GM19395 (cell line): ENCODE results near the gene P2RY14.

Source experiments
- ATAC-seq: cut with Tn5 transposase; IDR thresholded peaks from one replicate; pipeline ENCODE4 v1.9.1; 2021; ENCODE audit warnings: mild to moderate bottlenecking, moderate library complexity; ENCODE audit not compliant: unreplicated experiment

P2RY14 gene

DNA sequence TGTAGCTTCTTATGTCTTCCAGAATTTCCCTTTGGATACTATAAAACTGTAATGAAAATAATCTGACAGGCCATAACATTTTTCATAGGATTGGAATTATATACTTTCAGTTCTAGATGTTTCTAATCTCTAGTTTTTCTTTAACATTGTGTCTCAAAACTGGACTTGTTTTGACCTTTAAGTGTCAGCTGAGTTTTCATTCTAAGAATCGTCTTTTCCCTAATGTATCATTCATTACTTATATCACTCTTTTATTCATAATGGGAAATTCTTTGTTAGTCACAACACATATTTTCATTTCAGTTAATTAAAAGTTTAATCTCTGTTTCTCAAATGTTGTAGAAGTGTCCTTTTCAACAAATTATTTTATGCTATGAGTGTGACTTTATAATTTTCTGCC lies 87.2 kb downstream of the P2RY14 start:
- no peak for ATAC-seq

GRCh38 chr3:151183265-151183671 lies 95.1 kb downstream of the P2RY14 start:
- ATAC-seq, result no peak

DNA sequence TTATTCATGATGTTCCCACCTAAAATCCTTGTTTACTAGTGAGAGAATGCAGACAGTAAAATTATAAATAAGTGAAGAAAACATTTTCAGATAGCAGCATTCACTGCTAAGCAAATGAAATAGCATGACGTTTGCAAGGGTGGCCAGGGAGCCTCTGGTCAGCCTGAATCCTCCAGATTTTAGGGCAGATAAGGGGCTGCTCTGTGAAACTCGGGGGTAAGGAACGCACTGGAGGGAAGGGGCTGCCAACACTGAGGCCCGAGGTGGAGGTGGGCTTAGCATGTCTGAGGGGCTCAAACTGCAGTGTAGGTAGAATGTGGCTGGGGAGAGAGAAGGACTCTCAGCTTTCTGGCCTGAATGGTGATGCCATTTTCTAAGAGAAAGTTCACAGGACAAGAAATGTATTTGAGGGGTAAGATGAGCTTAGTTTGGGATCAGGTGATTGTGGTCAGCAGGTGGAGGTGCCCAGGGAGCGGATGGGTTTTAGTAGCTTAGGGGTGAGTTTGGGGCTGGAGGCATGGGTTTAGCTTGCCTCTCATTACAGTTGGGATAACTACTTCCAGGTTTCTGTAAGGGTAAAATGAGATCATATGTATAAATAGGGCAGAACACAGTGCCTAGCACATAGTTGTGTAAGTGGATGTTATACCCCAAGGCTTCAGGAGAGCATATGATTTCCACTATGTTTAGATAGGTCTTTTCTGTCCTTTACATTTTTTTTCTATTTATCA lies 95.8 kb downstream of the P2RY14 start:
- no peak for ATAC-seq

DNA sequence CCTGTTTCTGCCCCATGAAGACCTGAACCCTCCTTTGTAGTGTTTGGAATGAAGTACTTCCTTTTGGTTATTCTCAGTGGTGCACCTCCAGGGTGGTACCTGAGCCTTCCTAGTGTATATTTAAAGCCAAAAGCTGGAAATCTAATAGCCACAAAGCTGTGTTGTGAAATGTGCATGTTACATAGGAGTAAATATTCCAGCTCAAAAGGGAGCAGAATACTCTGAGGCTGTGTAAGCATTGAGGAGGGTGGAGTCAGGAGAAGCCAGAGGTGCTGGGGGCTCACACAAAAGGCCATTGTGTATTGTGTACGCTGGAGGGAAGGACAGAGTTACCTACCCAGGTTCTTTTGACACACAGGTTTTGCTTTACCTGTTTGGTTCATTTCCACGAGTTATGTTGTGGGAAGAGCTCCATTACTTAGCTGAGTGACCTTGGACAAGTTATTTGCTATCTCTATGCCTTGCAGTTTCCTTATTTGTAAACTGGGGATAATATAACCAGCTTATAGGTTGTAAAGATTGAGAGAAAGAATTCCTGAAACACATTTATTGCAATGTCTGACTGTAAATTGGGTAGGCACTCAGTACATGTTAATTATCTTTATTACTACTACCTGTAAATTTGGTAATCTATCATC lies 100.0 kb downstream of the P2RY14 start:
- no peak for ATAC-seq

GRCh38 chr3:151175952-151176351 lies 102.4 kb downstream of the P2RY14 start:
- ATAC-seq, result no peak

- no peak for ATAC-seq
These were observed 104.0 kb downstream of the P2RY14 start for GRCh38 chr3:151174351-151174750.

DNA sequence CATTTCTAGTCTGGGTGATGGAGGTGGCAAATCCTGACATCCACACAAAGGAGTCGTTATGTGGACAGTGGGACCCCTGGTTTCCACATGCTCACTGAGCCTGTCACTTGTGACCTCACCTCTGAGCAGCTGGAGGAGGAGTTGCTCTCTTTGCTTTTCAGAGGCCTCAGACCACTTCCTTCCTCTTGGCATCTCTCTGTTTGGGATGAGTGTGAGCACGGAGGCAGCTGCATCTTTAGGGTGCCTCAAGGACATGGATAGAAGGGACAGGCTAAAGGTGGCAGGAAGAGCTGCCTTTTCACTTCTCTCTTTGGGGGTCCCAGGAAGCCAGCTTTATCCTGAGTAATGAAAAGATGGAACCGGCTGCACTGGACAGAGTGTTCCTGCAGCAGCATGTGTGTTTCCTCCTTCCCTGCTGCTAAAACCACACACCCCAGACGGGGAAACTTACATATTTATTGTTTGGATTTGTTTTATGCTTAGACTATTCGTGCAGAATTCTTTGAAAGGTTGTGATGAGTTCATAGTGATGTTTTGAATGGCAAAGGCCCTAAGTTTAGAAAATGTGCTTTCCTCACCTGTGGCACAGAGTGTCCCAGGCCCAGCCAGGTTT lies 107.1 kb downstream of the P2RY14 start:
- peak; percentile 66 for ATAC-seq

GRCh38 chr3:151169948-151170679 lies 108.2 kb downstream of the P2RY14 start:
- peak; percentile 39 for ATAC-seq

DNA sequence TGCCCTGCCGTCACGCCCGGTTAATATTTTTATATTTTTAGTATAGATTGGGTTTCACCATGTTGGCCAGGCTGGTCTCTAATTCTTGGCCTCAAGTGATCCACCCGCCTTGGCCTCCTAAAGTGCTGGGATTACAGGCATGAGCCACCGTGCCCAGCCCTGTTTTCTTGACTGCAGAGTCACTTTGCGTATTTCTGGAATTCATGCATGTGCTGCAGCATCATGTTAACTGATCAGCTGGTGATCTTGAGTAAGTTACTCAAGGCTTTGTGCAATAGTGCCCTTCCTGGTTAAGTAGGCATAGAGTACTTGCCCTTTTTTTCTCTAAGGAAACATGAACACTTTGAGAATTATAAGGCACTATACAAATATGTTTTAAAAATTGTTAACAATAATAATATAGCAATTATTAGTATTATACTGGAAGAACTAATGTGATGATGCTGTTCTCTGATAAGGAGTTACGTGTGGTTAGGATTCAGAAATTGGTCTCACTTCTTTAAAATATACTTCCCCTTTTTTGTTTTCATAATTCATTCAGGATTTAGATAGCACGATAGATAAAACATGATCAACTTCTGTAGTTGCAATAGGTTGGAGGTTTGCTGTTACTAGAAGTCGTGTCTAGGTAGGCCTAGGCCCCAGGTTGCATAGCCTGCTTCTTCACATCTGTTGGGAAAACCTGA lies 108.9 kb downstream of the P2RY14 start:
- peak; percentile 46 for ATAC-seq

DNA sequence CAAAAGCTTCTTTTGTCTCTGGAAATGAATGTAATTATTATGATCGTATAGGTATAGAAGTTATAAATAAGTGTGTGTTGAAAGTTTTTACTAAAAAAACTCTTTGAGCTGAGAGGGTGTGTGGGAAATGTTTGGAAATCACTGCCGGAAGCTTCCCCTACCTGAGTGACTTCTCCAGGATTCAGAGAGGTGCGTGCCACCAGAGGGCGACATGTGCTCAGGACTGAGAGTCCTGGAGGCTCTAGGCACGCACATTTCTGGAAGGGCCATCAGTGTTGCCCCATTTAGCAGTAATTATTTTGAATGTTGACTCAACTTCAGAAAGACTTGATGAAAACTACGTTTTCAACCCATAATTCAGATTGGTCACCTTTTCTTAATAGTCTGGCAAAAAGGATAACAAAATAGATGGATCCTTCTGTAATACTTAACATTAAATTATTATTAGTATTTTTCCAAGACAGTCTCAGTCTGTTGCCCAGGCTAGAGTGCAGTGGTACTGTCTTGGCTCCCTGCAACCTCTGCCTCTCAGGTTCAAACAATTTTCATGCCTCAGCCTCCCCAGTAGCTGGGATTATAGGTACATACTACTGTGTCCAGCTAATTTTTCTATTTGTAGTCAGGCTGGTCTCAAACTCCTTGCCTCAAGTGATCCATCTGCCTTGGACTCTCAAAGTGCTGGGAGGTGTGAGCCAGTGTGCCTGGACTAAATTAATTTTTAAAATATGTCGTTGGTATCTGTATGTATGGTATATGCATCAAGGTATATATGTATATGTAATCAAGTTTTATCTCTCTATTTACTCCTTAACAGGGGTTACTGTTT lies 109.9 kb downstream of the P2RY14 start:
- peak; percentile 50 for ATAC-seq

DNA sequence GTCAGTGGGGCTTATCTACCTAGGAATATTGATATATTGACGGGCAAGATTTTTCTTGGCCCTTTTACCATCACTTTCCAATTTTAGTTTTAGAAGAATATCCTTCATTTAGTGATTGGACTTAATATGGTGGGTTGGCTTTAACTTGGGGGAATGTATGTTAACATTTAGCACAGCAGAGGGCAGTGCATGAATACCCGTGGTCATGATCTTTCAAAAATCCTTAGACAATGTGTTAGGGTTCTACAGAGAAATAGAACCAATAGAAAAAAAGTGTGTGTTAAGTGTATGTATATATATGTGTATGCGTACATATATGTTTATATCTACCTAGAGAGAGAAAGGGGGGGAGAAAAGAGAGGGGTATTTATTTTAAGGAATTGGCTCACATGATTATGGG lies 112.2 kb downstream of the P2RY14 start:
- no peak for ATAC-seq

DNA sequence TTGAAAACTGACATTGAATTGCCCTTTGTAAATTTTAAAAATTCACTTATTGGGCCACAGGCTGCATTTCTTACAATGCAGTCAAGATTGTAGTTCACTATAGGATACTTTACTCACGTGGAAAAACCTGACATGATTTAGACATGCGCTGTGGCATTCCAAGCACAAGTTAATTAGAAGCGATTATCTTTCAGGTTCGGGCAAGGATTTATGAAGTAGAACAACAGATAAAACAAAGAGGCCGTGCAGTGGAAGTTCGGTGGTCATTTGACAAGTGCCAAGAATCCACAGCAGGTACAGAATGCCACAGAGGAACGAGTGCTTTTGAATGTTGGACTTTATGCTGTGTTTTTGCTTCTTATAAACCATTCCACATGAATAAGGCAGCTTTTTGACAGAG lies 113.1 kb downstream of the P2RY14 start:
- no peak for ATAC-seq
